NCI-H2107 treated with DMSO at 0.1 percent for 48 hours (cell line): ENCODE measurements around the gene ARSG.
"Not testable (repeated sequence)": the region's sequence is repeated elsewhere in the genome, so short reads cannot be mapped to it uniquely, and the experiment has no call there.

Source experiments
- DNase-seq: peaks from one replicate; lab custom pipeline; 2025; ENCODE audit not compliant: unreplicated experiment; lab: John Stamatoyannopoulos, UW

The ARSG gene

DNA sequence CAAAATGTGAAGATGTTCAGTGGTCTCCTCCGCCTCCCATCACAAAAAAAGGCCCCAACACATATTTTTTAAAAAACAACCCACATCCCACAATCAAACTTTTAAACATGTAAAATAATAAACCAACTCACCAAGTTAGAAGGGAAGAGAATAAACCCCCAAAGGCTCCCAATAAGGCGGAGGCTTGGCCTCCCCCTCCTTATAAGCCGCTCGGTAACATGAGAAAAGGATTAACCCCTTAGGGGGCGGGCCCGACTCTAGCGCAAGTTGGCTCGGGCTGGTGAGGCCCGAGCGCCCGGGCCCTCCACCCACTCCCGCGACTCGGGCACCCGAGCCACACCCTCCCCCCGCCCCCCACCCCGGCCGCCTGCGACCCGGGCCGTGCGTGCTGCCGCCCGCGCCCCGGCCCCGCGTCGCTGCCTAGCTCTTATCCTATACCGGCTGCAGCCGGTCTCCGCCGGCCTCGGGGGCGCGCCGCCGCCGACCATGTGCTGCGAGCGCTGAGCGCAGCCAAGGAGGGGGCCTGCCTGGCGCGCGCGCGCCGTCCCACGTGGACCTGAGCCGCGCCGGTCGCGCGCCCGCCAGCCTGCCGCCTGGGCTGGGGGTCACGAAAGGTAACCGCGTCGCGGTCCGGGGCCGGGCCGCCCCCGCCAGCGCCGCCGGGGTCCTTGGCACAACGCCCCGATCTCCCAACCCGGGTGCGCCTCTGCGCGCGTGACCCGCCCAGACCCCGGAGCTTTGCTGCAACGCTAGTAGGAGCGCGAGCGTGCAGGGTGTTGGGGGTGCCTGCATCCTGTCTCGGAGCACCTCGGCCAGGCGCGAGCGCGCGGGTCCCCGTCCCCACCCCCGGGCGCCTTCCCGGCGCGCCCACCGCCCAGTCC is at the start of gene ARSG, which contains the start of gene SLC16A6:
Gene ARSG, plus strand, starts transcription at position 541 of the 881 bp plus-strand sequence. CDS start 15,999 bp downstream, outside the sequence.
Gene SLC16A6, minus strand, starts transcription at position 173 of the 881 bp plus-strand sequence. CDS start 12,807 bp downstream, outside the sequence.
- DNase-seq, result peak; percentile 11

DNA sequence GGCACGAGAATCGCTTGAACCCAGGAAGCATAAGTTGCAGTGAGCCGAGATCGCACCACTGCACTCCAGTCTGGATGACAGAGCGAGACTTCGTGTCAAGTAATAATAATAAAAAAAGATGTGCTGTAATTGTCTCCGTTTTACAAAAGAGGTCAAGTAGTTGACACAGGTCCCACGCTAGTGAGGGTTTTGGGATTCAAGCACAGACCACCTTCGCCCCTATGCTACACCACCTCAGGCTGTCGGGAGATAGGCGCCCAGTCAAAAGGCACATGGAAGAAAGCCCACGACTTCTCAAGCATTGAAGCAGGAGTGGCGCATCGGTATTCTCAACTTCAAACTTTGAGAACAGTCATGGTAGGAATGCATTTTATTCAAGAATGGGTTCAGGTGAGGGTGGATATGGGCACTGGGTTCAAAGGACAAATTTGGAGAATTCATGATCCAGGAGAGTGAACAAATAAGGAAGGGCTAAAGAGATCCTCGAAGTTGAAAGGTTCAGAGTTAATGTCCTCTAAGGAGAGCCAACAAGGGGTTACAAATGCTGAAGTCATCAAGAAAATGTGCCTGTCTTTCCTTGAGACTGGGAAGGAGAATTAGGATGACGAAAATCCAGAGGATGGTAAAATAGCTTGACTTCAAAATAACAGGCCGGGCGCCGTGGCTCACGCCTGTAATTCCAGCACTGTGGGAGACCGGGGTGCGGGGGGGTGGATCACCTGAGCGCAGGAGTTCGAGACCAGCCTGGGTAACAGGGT is 44.8 kb upstream of the ARSG start:
- no peak for DNase-seq

DNA sequence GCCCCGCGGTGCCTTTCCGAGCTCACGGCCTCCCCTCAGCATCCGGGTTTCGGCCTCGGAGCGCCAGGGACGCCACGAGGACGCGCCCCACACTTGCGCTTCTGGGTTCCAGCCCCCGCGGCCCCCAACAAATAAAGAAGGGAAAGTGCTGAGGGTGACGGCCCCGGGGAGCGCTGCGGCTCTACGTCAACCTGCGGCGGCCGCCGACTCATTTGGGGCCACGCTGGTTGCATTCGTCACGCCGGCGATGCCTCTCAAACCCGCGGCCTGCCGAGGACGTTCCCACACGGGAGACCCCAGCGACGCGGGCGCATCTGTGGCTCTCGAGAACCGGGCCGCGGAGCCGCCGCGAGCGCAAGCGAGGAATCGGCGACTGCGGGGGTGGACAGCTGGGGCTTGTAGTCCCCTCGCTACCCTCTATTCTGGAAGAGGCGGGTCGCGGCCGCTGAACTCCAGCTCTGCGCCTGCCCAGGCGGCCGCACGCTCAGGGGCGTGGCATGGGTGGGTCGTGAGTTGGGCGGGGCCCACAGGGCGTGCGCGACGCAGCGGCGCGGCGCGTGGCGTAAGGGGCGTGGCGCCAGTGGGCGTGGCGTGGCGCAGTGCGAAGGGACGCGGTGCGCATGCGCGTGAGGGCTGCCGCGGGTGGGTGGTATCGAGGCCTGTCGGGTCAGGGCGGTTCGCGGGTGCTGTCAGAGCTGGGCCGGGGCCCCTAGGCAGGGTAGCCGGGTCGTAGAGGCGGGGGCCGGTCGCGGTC is 43.7 kb upstream of the ARSG start, which contains the start of gene AMZ2:
Gene AMZ2, plus strand, starts transcription at position 599 of the 754 bp plus-strand sequence. CDS start 2,145 bp downstream, outside the sequence.
- peak; percentile 68 for DNase-seq

DNA sequence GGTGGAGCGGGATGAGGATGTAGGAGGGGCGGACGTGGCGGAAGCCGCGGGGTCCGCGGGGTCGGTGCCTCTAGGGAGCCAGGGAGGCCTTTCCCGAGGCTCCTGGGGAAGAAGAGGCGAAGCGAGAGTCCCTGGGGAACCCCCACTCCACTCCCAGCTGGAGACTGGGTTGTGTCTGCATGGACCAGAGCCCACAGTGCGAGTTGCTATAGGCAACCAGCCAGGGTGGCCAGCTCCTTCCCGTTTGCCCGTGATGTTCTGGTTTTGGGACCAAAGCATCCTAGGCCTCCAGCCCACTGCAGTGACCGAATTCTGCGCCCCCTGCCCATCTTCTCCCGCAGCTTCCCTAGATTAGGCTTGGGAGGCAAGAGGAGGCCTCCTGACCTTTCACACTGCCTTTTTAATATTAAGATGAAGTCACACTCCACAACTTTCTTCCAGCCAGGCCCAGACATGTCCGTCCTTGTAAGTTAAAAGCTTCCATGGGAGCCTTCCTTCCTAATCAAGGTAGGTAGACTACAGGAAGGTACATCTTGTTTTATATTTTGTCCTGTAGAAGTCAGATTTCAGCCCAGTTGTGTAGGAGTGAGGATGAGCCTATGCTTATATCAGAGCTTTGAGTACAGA is 43.0 kb upstream of the ARSG start:
- DNase-seq, result no peak

DNA sequence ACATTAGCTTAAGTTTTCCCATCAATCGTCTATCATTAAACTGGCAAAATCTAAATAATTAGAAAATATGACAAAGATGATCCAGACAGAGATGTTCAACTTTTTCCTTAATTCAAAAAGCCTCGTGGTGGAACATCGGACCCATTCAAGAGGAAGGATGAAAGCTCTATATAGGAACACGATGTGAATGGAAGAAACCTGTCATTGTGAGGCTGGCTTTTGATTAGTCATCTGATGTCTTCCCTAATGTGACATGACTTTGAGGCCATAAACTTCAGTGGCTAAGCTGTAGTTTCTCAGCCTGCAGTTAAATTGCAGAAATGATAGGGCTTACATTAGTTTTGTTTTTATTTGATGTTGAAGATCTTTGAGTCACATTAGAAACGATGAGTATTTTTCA is 42.4 kb upstream of the ARSG start:
- no peak for DNase-seq

DNA sequence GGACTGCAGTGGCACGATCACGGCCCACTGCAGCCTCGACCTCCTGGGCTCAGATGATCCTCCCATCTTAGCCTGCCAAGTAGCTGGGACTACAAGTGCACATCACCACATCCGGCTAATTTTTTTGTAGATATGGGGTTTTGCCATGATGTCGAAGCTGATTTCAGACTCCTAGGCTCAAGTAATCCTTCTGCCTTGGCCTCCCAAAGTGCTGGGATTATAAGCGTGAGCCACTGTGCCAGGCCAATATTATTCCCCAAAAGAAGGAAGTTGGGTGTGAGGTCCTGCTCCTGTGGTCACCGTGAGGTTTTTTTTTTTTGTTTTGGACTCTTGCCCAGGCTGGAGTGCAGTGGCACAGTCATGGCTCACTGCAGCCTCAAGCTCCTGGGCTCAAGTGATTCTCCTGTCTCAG is 41.9 kb upstream of the ARSG start:
- no peak for DNase-seq

DNA sequence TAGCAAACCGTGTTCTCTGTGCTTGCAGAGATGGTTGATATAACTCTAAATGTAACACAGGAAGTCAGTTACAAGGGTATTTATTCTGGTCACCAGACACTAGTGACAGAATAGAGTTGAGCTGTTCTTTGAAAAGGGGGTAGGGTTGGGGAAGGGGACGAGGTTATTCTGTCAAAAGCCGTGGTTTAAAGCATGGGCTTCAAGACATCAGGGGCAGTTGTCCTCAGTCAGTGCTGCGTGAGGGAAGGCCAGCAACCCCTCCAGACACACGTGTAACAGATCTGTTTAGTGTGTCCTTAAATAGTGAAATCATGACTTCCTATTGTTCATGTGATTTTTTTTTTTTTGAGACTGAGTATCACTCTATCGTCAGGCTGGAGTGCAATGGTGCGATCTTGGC is 37.9 kb upstream of the ARSG start:
- not testable (repeated sequence) for DNase-seq

DNA sequence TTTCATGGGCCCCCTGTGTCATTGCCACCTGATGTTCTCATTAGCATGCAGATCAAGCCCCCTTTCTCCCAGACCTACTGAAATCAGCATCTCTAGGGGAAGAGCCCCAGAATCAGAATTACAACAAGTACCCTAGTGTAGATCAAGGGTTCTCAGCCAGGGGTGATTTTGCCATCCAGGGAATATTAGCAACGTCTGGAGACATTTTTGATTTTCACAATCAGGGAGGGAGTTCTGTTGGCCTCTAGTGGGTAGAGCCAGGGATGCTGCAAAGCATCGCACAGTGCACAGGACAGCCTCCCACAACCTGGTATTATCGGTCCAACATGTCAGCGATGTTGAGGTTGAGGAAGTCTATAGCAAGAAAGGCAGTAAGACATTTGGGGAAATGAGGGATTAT is 36.1 kb upstream of the ARSG start:
- no peak for DNase-seq

DNA sequence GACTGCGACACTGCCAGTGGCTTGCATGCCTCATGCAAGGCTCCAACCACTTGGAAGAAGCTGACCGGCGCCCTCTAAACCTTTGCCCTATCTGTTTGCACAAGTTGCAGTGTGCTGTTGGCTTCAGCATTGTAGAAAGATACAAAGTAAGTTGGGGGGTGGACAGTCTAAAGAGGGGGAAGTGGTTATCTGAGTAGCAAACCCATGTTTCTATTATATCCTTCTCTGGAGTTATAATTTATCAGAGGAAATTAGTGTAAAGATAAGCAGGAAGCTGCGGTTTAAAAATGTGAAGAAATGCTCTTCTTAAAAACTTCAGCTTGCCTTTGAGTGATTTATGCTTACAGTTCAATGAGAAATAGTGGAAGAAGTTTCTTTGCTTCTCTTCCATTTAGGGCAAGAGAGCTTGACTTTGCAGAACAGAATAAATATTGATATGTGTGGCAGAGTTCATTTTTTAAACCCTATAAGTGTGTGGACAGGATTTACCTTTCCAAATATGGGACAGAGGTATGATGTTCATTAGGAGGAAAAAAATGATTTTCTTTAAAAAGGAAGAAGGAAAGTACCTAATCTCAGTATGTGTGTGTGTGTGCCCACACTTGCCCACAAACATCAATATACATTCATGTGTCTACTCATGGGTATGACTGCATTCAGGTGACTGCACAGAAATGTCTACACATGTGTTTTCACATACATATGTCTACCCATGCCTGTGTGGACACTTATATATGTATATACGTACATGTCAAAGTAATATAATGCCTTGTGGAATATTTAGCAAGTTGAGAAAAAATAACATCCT is 35.4 kb upstream of the ARSG start:
- no peak for DNase-seq

DNA sequence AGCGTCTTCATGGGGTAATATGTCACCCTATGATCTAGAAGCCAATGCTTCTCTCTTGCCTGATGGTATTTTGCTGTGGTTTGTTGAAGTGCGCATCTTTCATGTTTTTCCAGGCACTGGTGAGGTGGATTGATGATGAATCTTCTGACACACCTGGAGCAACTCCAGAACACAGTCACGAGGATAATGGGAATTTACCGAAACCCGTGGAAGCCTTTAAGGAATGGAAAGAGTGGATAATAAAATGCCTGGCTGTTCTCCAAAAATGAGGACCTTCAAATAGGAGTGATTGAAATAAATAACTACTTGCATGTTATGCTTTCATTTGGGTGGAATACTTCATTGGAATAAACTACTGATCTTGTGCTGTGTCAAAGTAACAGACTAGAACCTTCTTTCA is 34.6 kb upstream of the ARSG start:
- not testable (repeated sequence) for DNase-seq

DNA sequence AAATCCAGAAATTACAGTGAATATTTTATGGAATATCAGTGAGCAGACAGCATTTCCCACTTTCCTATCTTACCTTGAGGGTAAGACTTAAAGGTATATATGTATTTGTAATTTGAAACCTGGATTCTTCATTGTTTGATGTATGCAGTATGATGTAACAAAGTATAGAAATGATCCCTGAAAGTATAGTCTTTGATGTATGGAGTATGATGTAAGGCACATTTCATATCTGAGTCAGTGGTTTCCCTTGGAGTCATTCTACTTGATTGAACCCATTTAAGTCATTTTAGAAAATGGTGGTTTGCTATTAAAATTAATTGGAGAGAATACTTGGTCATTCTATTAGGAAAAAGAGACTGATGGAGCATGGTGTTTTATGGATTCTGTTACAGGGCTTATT is 33.4 kb upstream of the ARSG start:
- no peak for DNase-seq

DNA sequence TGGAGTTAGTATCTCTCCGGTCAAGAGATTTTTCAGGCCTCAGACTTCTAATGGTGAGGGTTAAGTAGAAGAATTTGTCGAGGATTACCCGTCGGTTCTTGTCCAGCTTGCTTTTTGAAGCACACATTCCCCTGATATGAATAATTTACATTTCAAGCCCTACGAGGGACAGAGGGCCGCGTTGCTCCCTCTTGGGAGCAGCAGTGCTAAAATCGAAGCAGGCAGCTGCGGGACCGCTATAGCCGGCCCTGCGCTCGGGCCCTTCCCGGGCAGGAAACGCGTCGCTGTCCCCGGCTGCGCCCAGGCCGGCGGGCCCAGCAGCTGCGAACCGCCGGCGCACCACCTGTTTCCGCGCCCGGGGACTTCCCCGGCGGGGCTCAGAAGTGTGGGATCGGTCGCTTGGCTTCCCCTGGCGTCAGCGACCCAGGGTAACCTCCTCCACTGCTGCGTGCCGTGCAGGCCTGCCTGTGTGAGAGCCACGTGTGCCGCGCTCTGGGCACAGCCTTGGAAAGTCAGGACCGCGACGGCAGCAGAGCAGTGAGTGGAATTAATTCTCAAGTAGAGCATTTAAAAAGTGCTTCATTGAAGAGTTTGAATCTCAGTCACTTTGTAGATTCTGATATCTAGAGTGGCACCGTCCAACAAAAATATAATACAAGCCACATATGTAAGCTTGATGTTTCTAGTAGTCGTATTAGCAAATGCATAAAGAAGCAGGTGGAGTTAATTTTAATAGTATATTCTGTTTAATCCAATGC is 32.2 kb upstream of the ARSG start:
- not testable (repeated sequence) for DNase-seq

DNA sequence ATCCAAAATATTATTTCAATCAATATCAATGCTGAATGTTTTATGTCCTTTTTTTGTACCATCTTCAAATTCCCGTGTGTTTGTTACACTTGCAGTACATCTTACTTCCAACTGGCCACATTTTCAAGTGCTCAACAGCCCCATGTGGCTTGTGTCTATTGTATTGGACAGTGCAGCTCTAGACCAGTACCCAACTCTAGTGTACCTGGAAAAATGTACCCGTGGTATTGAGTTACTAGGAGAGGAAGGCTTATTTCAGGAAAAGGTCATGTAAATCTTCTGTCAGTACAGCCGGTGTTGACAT is 31.7 kb upstream of the ARSG start:
- DNase-seq, result not testable (repeated sequence)

DNA sequence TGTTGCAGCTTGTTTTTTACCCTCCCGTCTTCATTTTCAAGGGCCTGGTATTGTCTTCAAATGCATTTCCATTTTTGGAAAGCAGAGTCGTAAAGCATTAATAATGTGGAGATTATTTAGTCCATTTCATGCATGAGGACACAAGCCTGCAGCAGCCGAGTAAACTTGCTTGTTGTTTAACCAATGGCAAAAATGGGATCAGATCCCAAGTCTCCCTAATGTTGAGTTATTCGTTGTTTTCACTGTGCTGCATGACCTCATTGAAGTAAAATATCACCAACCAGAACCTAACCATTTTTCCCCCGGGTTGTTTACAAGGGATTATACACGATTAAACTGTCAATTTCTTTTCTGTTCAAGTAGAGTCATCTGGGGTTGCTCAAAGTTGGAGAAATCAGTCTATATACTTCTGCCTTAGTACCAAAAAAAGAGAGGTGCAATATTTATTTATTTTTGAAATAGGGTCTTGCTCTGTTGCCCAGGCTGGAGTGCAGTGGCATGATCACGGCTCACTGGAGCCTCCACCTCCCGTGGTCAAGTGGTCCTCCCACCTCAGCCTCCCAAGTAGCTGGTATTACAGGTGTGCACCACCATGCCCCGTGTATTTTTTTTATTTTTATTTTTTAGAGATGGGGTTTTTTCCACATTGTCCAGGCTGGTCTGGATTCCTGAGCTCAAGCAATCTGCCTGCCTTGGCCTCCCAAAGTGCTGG is 31.1 kb upstream of the ARSG start:
- DNase-seq, result no peak

DNA sequence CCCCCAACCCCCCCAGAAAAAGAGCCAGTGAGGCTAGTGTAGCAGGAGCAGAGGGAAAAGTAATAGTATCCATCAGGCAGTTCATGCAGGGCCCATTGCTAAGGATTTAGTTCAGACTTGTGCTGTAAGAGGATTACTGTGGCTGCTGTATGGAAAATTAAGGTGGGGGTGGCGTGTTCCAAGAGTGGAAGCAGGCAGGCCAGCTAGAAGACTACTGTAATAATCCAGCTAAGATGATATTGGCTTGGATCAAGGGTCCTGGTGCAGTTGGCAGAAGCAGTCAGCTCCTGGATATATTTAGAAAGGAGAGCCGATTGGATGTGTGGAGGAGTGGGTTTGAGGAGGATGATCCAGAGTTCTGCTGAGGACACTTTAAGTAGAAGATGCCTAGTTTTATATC is 28.8 kb upstream of the ARSG start:
- DNase-seq, result not testable (repeated sequence)

DNA sequence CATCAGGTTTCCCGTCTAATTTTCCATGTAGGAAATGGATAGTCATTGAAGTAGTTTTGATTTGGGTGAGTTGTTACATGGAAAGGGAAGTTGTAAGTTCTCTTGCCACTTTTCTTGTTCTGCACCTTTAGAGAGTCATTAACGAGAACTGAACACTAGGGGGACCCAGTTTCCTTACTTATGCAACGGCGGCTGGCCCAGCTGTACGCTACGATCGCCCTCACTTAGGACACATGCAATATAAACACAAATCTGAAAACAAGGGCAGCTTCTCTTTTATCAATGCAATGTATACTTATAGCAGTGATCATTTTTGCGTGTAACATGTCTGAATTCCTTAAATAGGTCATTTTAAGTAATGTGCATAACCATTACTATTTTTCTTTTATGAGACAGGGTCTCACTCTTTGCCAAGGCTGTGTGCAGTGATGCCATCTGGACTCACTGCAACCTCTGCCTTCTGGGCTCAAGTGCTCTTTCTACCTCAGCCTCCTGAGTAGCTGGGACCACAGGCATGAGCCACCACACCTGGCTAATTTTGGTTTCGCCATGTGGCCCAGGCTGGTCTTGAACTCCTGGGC is 28.1 kb upstream of the ARSG start:
- DNase-seq, result peak; percentile 33

DNA sequence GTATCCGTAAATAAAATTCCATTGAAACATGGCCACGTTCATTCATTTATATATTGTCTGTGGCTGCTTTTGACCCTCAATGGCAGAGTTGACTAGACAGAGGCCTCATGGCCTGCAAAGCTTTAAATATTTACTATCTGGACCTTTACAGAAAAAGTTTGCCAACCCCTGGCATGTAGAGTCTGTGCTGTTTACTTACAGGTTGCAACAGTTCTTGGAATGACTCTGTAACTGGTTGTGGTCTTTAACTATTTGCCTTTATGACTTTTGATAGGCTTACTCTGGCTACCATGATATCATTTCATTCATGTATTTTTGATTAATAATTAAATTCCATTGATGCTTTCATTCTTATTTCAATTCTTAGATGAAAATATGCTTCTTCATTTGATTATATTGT is 25.5 kb upstream of the ARSG start:
- not testable (repeated sequence) for DNase-seq

DNA sequence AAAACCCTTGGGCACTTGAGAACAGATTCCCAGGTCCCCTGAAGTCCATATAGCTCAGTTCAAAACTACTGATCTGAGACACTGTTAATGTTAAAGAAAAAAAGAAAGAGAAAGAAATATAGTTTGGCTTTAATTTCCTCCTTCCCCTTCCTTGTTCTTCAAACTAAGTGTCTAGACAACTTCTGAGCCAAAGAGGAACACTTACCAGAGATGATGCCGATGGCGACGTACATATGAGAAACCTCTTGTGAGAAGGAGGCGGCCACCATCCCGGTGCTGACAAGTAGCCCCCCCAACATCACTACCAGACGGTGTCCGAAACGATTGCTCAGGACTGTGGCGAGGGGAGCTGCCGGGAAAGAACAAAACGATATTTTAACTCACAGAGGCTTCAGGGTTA is 17.6 kb upstream of the ARSG start:
- DNase-seq, result no peak
